Stimulated activated CD4-positive, alpha-beta T cell treated with anti-CD3 and anti-CD28 coated beads, Interleukin-2, amount 100 ng/mL, for 4 hours (primary cell): ENCODE measurements around the gene CABP7.
"Not testable (repeated sequence)": the region's sequence is repeated elsewhere in the genome, so short reads cannot be mapped to it uniquely, and the experiment has no call there.

Experiments used
- DNase-seq: peaks from one replicate; pipeline ENCODE4 v3.0.0-alpha.2; 2020; ENCODE audit warnings: low read depth

Gene CABP7

DNA sequence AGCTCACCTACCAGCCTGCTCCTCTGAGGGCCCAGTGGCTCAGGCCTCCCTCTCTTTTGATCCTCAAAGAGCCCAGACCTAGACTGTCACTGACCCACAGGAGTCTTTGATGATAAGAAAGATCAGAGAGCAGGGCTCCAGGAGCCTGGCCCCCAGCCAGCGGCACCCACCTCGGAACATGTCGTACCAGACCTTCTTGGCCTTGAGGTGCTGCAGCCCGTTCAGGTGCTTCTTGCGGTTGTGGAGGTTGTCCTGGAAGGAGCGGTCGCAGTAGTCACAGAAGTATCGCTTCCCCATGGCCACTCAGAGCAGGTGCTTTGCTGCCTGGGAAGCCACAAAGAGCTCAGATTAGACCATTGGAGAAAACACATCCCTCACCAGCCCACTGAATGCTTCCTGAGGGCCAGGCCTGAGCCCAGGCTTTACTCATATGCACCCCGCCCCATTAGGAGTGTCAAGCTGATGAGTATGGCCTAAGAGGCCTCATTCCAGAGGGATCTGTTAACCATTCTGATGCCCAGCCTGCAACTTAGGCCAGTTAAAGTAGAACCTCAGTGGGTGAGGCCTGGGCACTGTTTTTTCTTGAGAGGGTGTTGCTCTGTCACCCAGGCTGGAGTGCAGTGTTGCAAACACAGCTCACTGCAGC, 28.6 kb downstream of the CABP7 start:
- DNase-seq, result no peak

DNA sequence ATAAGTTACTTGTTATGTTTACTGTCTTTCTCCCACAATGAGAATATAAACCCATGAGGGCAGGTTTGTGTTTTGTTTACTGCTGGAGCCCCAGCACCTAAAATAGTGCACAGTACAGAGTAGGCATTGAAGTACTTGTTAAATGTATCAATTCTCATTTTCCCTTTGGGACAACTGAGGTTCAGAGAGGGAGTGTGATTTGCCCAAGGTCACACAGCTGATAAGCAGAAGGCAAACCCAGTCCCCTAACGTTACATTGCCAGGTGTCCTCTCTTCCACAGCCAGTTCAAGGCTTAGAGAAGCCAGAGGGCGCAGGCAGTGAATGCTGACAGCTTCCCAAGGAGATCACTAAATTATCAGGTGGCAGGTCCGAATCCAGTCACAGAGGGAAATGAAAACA, 30.2 kb downstream of the CABP7 start:
- DNase-seq, result no peak

DNA sequence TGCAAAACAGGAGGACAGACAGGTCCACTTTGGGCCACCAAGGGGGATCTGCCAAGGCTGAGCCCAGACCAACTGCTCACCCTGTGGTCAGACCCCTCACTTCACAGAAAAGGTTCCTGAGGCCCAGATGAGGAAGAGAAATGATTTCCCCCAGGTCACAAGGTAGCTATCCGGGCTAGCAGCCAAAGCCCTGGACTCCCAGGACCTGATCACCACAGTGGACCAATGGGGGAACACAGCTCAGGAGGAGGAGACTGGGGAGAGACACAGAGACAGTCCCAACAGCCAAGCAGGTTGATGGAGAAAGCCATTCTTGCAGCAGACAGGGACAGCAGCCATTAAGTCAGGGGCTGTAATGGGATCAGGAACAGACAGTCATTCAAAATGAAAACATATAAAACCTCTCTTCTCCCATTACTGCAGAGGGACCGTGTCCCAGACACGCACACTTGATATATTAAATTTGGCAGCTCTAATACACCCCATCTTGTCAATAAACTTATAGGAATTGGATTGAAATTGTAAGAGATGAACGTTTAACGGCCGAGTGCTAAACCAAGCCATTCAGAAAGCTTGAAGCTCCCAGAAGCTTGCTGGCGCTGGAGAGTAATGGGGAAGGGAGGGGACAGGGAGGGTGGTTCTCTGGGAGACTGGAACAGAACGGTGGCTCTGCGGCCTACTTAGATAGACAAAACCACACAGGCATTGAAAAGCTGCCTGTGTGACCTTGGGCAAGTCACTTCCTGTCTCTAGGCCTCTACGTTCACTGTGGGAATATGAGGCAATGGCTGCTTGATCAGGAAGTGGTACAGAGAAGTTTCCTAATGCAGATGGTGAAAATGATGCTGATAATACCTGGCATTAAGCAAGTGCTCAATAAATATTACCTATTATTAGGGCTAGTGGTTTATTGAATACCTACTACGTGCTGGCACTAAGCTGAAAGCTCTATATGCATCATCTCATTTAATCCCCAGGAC, 31.0 kb downstream of the CABP7 start:
- no peak for DNase-seq

DNA sequence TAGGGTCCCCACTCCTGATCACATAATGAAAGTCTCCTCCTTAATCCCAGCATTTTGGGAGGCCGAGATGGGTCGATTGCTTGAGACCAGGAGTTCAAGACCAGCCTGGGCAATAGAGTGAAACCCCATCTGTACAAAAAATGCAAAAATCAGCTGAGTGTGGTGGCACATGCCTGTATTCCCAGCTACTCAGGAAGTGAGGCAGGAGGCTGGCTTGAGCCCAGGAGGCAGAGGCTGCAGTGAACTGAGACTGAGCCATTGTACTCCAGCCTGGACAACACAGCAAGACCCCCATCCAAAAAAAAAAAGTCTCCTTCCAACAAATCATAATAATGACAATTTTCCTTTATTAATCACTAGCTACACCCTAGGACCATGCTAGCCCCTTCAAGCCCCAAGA, 31.9 kb downstream of the CABP7 start:
- DNase-seq, result no peak

DNA sequence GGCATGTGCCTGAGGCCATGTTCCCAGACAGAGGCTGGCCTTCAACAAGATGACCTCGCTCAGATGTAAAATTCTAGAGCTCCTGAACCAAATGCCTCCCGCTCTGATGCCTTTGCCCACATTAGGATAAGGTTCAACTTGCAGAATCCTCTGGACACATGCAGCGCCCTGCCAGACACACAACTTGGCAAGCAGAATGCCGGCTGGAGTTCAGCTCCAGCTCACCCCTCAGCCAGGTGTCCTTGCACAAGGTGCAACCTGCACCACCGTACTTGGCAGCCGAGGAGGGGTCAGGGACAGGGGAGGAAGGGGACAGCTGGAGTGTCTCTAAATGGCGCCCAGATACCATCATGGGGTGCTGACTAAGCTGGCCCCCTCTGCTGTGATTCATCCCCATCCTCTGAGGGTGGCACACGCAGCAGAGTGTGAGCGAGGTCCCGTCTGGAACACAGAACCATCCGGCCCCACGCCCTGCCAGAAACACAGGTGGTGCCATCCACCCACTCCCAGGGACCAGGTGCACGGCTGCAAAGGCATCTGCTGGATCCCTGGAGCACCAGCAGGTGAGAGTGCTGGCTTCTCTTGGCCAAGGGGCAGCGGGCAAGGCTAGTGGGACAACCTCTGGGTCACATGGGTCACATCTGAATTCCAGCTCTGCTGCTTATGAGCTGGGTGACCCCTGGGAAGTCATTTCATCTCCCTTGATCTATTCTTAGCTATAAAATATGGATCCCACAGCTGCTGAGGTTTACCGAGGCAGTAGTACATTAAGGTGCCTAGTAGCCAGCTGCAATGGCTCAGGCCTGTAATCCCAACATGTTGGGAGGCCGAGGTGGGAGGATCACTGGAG, 34.2 kb downstream of the CABP7 start:
- no peak for DNase-seq

DNA sequence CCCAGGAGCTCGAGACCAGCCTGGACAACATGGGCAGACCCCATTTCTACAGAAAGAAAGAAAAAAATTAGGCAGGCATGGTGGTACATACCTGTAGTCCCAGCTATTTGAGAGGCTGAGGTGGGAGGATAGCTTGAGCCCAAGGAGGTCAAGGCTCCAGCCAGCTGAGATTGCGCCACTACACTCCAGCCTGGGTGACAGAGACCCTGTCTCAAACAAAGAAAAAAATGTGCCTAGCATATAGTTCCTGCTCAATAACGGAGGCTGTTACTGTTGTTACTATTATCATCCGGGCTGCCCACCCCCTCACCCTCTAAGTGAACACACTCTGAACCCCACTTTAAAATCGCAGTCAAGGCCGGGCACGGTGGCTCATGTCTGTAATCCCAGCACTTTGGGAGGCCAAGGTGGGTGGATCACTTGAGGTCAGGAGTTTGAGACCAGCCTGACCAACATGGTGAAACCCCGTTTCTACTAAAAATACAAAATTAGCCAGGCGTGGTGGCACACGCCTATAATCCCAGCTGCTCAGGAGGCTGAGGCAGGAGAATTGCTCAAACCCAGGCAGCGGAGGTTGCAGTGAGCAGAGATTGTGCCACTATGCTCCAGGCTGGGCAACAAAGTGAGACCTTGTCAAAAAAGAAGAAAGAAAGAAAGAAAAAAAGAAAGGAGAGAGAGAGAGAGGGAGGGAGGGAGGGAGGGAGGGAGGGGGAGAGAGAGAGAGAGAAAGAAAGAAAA, 35.0 kb downstream of the CABP7 start:
- DNase-seq, result not testable (repeated sequence)

DNA sequence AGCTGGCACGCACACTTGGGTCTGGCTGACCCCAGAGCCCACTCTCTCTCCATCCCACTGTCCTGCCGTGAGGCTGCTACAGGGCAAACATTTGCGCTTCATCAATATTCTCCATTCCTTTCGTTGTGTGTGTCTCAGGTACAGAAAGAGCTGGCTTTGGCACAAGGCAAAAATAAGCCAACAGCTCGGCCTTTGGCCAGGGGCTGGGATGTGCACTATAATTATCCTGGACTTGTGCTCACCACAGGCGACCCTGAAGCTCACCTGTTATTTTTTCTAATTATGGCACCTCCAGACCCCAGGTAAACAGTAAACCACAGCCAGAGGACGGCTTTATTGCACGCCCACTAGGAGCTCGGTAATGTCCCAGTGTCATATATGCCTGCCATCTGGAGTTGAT, 36.1 kb downstream of the CABP7 start:
- no peak for DNase-seq

DNA sequence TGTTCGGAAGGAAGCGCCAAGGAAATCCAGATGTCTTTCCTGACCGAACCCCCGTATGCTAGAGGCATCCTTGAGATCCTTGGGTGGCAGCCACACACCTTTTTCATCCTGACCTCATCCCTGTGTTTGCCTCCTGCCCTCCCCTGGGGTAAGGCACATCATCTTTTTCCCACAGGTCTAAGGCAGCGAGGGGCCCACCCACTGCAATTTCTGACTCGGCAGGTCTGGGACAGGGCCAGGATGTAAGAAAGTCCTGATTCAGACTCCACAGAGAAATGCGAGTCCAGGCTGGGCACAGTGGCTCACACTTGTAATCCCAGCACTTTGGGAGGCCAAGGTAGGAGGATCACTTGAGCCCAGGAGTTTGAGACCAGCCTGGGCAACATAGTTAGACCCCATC, 36.5 kb downstream of the CABP7 start:
- no peak for DNase-seq

DNA sequence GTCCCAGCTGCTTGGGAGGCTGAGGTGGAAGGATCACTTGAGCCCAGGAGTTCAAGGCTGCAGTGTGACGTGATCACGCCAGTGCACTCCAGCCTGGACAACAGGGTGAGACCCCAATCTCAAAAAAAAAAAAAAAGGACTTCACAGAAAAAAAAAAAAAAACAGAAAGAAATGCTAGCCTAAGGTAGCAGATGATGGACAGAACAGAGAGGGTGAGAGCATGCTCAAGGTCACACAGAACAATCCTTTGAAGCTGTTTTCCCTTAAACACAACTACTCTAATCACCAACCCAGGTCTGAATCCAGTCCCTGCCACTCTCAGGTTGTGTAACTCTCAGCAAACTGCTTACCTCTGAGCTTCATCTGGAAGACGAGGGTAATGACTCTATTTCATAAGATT, 37.3 kb downstream of the CABP7 start:
- DNase-seq, result no peak

DNA sequence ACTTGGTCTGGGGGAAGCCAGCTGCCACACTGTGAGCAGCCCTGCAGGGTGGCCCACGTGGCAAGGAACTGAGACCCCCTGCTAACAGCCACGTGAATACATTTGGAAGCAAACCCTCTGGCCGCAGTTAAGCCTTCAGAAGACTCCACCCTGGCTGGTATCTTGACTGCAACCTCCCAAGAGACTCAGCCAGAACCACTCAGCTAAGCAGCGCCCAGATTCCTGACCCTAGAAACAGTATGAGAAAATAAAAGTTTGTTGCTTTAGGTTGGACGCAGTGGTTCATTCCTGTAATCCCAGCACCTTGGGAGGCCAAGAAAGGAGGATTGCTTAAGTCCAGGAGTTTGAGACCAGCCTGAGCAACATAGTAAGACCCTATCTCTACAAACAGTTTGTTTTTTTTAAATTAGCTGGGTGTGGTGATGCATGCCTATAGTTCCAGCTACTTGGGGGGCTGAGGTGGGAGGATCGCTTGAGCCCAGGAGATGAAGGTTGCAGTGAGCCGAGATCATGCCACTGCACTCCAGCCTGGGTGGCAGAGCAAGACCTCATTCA, 38.3 kb downstream of the CABP7 start:
- no peak for DNase-seq

DNA sequence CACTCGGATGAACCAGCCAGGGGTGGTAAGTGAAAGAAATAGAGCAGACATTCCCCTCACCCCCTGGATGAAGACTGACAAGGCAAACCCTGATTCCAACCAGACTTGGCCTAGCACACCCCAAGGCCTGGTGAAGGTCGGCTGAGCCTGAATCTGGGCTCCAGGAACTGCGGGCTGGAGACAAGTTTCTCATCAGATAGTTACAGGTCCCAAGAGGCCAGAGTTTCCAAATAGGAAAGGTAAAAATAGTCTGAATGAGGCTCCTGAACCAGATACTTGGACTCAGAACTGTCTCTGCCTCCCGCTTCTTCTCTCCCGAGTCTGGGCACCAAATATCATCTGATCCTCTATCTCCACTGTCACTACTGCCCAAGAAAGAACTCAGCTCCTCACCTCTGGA, 39.2 kb downstream of the CABP7 start:
- DNase-seq, result no peak

DNA sequence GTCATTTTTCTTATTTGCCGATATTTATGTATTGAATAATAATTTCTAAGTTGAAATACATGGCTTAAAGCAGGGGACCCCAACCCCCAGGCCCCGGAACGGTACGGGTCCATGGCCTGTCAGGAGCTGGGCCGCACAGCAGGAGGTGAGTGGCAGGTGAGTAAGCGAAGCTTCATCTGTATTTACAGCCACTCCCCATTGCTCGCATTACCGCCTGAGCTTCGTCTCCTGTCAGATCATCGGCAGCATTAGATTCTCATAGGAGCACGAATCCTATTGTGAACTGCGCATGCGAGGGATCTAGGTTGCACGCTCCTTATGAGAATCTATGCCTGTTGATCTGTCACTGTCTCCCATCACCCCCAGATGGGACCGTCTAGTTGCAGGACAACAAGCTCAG, 42.5 kb downstream of the CABP7 start:
- no peak for DNase-seq

DNA sequence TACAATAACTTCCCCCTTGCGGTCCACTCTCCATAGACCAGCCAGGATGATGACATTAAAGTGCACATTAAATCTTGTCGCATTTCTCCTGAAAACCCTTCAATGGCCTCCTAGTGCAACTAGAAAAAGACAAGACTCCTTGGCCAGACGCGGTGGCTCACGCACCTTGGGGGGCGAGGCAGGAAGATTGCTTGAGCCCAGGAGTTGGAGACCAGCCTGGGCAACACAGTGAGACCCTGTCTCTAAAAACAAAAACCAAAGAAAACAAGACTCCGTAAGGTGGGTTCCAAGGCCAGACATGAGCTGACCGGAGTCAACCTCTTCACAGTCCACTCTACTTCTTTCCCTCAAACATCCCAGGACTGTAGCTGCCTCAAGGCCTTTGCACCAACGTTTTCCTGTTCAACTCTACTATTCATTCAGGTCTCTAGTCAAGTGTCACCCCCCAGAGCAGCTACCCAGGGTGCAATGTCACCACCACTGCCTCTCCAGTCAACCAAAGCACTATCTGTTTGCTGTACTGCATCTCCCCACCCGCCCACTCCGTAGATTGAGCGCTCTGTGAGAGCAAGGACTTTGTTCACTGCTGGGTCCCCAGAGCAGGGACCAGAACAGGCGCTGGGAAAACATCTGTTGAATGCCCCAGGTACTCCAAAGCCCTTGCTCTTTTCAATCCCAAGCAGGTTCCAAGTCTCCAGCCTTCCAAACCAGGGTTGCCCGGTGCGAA, 46.3 kb downstream of the CABP7 start:
- no peak for DNase-seq

DNA sequence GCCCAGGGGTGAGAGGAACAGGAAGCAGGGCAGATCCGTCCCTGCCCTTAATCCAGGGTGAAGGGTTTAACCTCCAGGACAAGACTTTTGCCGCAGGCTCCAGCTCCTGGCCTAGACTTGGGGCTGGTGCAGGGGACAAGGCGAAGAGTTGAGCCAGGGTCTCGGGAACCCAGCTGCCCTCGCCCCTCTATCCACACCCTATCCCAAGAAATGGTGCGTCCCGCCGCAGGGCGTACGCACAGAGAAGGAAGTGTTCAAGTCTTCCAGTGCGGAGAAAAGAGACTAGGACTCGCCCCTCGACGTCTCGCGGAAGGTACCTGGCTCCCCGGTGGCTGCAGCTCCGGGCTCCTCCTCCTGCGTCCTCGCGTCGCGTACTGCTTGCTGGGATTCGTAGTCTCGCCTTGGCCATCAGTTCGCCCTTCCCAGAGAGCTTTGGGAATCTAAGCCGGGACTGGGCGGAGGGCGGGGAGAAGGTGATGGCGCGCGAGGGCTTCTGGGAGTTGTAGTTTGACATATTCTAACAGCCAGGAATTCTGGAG, 46.9 kb downstream of the CABP7 start, which contains the start of gene ZMAT5:
TSS of gene ZMAT5 (minus strand) at position 376 of the 539 bp plus-strand sequence. CDS start 18,463 bp downstream, outside the sequence.
- DNase-seq, result peak; percentile 84

DNA sequence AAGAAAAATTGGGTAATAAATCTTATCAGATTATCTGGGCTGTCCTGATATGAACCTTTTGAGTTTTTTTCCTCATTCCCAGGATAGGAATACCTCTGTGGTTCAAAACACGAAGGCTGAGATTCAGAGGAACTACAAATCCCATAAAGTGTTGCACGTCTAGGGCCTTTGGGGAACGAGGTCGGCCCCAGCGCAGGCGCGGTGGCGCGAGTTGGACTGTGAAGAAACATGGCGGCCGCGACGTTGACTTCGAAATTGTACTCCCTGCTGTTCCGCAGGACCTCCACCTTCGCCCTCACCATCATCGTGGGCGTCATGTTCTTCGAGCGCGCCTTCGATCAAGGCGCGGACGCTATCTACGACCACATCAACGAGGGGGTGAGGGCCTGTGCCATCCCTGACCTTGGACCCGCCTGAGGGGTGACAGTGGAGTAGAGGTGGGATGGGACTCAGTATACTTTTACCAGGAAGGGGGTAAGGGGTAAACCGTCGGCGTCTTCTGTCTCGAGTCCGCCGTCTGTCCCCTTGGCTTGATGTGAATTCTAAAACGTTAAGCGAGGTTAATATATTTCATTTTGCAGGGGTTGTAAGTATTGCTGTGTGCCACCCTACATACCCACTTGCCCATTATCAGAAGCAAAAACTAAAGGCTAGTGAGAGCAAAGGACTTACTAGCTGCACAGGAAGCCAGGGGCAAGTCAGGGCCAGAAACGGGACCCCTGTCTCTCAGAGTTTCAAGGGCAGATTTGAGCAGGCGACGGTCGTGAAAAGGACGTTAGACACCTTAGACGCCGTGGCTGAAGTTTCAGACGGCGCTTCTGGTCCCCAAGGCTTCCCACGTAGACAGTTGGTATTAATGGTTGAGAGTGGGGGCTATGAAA, 47.6 kb downstream of the CABP7 start, which contains the start of gene UQCR10:
TSS of gene UQCR10 (plus strand) at position 199 of the 881 bp plus-strand sequence. CDS start at position 229, 30 bp downstream.
- peak; percentile 88 for DNase-seq

DNA sequence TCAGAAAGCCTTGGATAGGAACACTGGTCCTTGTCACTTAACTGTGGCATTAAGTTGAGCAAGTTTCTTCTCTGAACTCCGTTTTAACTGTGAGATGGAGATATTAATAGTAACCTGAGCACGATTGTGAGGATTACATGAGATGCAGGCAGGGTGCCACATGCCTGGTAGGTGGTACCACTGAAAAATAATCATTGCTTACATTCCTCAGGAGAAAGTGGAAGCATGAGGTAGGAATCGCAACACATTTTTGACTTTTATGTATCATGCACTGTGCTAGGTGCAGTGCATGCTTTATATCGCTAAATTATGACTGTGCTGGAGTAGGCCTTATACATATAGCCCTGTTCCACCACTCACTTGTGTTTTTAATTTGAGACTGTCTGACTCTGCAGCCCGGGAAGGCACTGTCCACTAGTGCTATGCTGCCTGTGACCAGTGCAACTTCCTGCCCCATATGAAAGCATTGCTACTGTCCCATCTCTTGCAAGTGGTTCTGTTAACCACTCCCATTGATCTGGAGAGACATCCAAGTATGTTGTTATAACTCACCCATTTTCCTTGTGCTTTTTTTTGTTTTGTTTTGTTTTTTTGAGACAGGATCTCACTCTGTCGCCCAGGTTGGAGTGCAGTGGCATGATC, 48.4 kb downstream of the CABP7 start:
- no peak for DNase-seq

DNA sequence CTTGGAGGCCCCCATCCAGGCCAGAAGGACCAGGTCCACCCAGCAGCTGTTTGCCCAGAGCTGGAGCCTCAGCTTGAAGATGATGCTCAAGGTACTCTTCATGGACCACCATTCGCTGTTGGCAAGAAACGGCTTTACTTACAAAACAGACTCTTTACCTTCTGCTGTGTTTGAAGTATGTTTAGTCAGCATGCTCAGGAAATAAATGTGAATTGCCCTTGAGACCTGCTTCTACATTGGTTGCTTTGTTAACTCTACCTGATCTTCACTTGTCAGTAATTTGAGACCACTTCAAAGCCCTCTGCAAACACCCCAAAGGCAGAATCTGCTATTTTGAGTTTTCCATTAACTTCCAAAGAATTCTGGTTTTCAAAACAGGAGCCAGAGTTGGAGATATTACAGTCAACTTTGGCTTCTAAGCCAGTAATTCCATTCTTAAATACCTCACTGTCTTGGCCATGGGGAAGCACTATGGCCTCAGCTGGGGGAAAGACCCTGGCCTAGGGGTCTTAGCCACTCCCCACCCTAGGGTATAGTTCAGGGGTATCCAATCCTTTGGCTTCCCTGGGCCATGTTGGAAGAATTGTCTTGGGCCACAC, 50.0 kb downstream of the CABP7 start:
- no peak for DNase-seq

DNA sequence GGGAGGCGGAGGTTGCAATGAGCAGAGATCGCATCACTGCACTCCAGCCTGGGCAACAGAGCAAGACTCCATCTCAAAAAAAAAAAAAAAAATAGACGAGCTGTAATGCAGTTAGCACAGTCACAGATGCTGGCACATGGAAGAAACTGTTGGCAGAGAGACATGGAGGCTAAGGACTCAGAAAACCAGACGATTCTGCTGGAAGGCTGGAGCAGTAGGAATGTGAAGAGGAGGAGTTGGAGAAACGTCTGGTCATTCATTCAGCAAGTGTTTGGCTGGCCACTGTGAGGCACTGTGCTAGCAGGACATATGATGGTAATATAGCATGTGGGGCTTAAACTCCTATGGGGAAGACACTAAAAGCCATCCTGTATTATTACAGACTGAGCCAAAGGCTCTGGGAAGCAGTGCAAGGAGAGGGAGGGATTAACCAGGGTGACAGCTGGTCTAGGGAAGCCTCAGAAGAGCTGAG, 52.4 kb downstream of the CABP7 start:
- no peak for DNase-seq
